Thymus (tissue), 11 donors: ENCODE results near the gene CPM. TPM values are rescaled to one million over a fixed set of nuclear protein-coding genes. Genes with fewer than 3 reads are reported as not detected.
"Not testable (repeated sequence)": the region's sequence is repeated elsewhere in the genome, so short reads cannot be mapped to it uniquely, and the experiment has no call there.

Source experiments
- DNase-seq, 9 donors: peaks; one replicate each; pipeline ENCODE4 v3.0.0-alpha.2; 2013; ENCODE audit warnings: low spot score in 9 of 9, low read depth in 6 of 9, missing footprints in 1 of 9
- H3K27ac ChIP-seq, 2 donors: one replicate each; pipeline ENCODE4 v1.5.1; 2013; ENCODE audit warnings: control low read depth in 1 of 2, low read depth in 1 of 2, low read length in 1 of 2, mild to moderate bottlenecking in 1 of 2, moderate library complexity in 1 of 2
- H3K27me3 ChIP-seq, 2 donors: one replicate each; pipeline ENCODE4 v1.5.1; 2013; ENCODE audit warnings: low read length in 1 of 2; ENCODE audit not compliant: control insufficient read depth in 2 of 2, insufficient read depth in 1 of 2
- H3K36me3 ChIP-seq, 2 donors: one replicate each; pipeline ENCODE4 v1.5.1; 2013; ENCODE audit warnings: low read length in 1 of 2, mild to moderate bottlenecking in 1 of 2, moderate library complexity in 1 of 2; ENCODE audit not compliant: control insufficient read depth in 2 of 2, insufficient read depth in 2 of 2
- H3K4me1 ChIP-seq, 2 donors: one replicate each; pipeline ENCODE4 v1.5.1; 2013; ENCODE audit warnings: low read length in 2 of 2; ENCODE audit not compliant: control insufficient read depth in 2 of 2, insufficient read depth in 2 of 2
- H3K4me3 ChIP-seq, 2 donors: one replicate each; pipeline ENCODE4 v1.5.1; 2013; ENCODE audit warnings: low read length in 2 of 2, control low read depth in 1 of 2, mild to moderate bottlenecking in 1 of 2
- H3K9me3 ChIP-seq, 2 donors: one replicate each; pipeline ENCODE4 v1.5.1; 2013; ENCODE audit warnings: low read length in 1 of 2, mild to moderate bottlenecking in 1 of 2; ENCODE audit not compliant: control insufficient read depth in 2 of 2, insufficient read depth in 1 of 2
- WGBS: extraction: QIAGEN DNeasy Blood & Tissue Kit; methylation state at CpG from one replicate; pipeline ENCODE4 v1.1.7; 2013; 5-methylcytosine and 5-hydroxymethylcytosine counted together
- polyA plus RNA-seq: library from polyadenylated mRNA; stranded (reverse); fragments of 200-250 nt; gene quantifications from one replicate; pipeline ENCODE4 v1.2.3, GENCODE V29; 2013
- total RNA-seq: library from RNA; stranded (reverse); fragments of 120-200 nt; gene quantifications from one replicate; pipeline ENCODE4 v1.2.4, GENCODE V29; 2013
- donor health status: healthy.

Gene CPM
- total and polyA plus RNA-seq, 2 donors, result 2.7 to 11.4 TPM

DNA sequence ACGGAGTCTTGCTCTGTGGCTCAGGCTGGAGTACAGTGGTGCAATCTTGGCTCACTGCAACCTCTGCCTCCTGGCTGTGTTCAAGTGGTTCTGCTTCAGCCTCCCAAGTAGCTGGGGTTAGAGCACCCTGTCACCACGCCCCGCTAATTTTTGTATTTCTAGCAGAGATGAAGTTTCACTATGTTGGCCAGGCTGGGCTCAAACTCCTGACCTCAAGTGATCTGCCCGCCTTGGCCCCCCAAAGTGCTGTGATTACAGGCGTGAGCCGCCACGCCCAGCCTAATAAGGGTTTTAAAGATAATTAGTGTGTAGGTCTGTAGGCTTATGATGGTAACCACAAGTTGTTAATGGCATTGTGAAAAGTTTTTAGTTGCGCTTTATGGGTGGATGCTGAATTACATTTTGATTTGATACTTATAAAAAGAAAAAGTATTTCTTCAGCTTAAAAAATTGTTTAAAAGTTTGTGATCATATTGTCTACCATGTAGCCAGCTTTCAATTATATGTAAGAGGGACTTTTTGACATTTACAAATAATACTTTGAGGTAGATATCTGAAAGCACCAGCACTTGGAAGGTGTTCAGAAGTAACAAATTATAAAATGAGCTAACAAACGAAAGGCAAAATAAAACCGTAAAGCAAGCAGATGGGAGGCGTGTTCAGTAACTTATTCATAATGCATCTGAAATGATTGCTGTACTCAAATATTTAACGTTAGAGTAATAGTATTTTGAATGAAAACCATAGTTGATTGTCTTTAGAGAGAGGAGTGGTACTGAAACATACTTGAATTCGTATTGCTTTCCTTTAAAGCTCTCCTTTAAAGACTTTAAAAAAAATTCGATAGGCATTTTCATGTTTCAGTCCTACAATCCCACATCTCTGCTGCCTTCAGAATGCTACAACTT lies 87.9 kb downstream of the CPM start:
- no peak overlapping the region for H3K4me3 ChIP-seq
- H3K4me1 ChIP-seq, result no peaks in the 10 kb centered on the region
- no peaks in the 10 kb centered on the region for H3K9me3 ChIP-seq
- H3K27ac ChIP-seq, result no peak overlapping the region
- DNase-seq, result no peak
- 98% methylated on average over 14 of the region's 14 CpGs for WGBS
- peaks cover 24 to 51% of the 10 kb centered on the region in 2 donors for H3K36me3 ChIP-seq
- no peaks in the 10 kb centered on the region for H3K27me3 ChIP-seq

DNA sequence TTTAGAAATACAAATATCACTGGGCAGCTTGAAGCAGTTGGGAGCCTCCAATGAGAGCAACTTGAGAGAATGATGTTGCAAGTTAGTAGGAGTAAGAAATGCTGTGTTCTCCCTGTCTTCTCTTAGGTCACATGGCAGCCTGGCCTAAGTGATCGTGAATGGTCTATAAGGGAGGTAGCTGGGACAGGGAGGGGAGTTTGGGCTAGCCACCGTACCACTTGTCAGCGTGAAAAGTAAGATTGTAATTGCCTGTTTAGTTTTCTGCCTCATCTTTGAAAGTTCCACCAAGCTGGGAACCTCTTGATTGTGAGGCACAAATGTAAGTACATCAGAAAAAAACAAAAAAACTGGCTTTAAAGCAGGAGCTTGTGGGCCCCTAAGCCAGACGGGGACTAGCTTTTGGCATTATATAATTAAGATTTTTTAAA lies 88.6 kb downstream of the CPM start:
- no peaks in the 10 kb centered on the region for H3K27me3 ChIP-seq
- no peaks in the 10 kb centered on the region for H3K4me1 ChIP-seq
- no peaks in the 10 kb centered on the region for H3K9me3 ChIP-seq
- peak overlapping the region in 1 of 2 donors; percentile 40 for H3K27ac ChIP-seq
- WGBS, result 97% methylated on average over 4 of the region's 4 CpGs
- no peak for DNase-seq
- peaks cover 28 to 57% of the 10 kb centered on the region in 2 donors for H3K36me3 ChIP-seq
- no peak overlapping the region for H3K4me3 ChIP-seq

DNA sequence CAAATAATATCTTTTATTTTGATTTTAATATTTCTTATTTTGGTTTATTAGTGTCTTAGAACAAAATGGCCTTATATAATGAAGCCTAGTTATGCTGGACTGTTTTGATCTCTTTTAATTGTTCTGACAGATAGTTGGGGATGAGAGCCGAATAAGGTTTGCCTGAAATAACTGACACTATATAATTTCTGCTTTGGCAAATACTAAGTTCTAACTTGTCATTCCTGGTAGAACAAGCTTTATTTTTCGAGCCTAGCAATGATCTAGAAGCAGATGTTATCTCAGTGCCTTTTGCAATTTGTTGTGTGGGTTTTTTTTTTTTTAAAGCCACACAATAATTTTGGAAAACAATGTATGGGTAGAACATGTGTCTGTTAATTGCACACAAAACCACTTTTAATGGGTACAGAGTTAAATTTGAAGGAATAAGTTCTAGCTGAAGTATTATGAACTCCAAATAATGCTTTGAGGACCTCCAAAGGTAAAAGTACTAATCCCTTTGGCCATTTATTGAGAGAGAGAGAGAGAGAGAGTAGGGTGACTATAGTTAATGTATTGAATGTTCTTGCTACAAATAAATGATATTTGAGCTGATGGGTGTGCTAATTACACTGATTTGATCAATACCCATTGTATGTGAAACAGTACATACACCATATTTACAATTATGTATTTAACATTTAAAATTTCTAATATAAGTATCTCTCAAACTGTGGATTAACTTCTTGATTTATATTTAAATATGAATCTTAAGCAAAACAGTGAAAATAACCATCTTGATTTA lies 90.0 kb downstream of the CPM start:
- no peak overlapping the region for H3K4me3 ChIP-seq
- no peaks in the 10 kb centered on the region for H3K9me3 ChIP-seq
- H3K27me3 ChIP-seq, result no peaks in the 10 kb centered on the region
- WGBS, result 84% methylated on average over 2 of the region's 2 CpGs
- no peak overlapping the region for H3K27ac ChIP-seq
- peaks cover 38 to 68% of the 10 kb centered on the region in 2 donors for H3K36me3 ChIP-seq
- no peak for DNase-seq
- no peaks in the 10 kb centered on the region for H3K4me1 ChIP-seq

DNA sequence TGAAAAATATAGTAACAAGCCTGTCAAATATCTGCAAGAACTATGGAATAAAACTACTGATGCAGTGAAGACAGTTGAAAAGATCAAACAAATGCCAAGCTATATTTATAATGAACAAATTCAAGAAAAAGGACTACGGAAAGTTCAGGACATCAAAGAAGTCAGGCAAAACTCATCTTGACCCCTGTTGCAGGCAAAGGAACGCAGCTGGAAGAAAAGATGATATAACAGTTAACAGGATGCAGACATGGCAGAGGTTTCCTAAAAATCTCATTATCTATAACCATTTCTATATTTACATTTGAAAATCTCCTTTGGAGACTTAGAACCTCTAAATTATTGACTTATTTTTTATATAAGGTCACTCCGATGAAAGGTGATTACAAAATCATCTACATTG lies 90.8 kb downstream of the CPM start:
- no peak for DNase-seq
- H3K36me3 ChIP-seq, result peaks cover 41 to 74% of the 10 kb centered on the region in 2 donors
- no peak overlapping the region for H3K4me3 ChIP-seq
- H3K27me3 ChIP-seq, result no peaks in the 10 kb centered on the region
- H3K27ac ChIP-seq, result no peak overlapping the region
- H3K4me1 ChIP-seq, result no peaks in the 10 kb centered on the region
- H3K9me3 ChIP-seq, result no peaks in the 10 kb centered on the region
- WGBS, result over 99% methylated on average over 3 of the region's 3 CpGs

DNA sequence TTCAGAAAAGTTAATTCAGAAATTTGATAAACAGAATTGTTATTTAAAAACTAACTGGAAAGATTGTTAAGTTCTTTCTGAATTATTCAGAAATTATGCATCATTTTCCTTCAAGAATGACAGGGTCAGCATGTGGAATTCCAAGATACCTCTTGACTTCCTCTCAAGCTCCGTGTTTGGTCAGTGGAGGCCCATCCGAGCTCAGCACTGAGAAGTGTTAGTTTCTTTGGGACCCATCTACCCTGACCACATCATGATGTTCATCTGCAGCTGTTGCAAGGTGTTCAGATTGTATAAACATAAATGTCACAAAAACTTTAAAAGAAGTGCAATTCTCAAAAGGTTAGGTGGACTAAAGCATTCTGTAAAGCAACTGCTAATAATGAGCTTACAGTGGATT lies 91.3 kb downstream of the CPM start:
- no peak overlapping the region for H3K27ac ChIP-seq
- H3K9me3 ChIP-seq, result no peaks in the 10 kb centered on the region
- H3K27me3 ChIP-seq, result no peaks in the 10 kb centered on the region
- H3K4me1 ChIP-seq, result no peaks in the 10 kb centered on the region
- WGBS, result 100% methylated on average over 2 of the region's 2 CpGs
- DNase-seq, result no peak
- peaks cover 46 to 78% of the 10 kb centered on the region in 2 donors for H3K36me3 ChIP-seq
- no peak overlapping the region for H3K4me3 ChIP-seq

DNA sequence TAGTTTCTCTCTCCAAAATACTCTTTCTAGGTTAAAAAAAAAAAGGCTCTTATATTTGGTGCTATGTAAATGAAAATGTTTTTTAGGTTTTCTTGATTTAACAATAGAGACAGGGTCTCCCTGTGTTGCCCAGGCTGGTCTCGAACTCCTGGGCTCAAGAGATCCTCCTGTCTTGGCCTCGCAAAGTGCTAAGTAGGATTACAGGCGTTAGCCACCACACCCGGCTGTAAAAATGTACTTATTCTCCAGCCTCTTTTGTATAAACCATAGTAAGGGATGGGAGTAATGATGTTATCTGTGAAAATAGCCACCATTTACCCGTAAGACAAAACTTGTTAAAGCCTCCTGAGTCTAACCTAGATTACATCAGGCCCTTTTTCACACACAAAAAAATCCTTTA lies 91.8 kb downstream of the CPM start:
- DNase-seq, result not testable (repeated sequence)
- H3K36me3 ChIP-seq, result peaks cover 46 to 82% of the 10 kb centered on the region in 2 donors

DNA sequence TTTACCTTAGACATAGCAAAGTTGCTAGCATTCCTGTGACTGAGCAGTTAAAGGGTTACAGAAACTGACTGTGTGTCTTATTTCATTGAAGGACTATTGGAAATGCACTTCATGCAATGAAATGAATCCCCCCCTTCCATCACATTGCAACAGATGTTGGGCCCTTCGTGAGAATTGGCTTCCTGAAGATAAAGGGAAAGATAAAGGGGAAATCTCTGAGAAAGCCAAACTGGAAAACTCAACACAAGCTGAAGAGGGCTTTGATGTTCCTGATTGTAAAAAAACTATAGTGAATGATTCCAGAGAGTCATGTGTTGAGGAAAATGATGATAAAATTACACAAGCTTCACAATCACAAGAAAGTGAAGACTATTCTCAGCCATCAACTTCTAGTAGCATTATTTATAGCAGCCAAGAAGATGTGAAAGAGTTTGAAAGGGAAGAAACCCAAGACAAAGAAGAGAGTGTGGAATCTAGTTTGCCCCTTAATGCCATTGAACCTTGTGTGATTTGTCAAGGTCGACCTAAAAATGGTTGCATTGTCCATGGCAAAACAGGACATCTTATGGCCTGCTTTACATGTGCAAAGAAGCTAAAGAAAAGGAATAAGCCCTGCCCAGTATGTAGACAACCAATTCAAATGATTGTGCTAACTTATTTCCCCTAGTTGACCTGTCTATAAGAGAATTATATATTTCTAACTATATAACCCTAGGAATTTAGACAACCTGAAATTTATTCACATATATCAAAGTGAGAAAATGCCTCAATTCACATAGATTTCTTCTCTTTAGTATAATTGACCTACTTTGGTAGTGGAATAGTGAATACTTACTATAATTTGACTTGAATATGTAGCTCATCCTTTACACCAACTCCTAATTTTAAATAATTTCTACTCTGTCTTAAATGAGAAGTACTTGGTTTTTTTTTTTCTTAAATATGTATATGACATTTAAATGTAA lies 93.5 kb downstream of the CPM start:
- H3K4me3 ChIP-seq, result no peak overlapping the region
- 91% methylated on average over 2 of the region's 2 CpGs for WGBS
- DNase-seq, result no peak
- H3K36me3 ChIP-seq, result peaks cover 51 to 81% of the 10 kb centered on the region in 2 donors
- no peaks in the 10 kb centered on the region for H3K9me3 ChIP-seq
- H3K27me3 ChIP-seq, result no peaks in the 10 kb centered on the region
- no peak overlapping the region for H3K27ac ChIP-seq
- no peaks in the 10 kb centered on the region for H3K4me1 ChIP-seq

More for the DNA sequence above, 91.8 kb downstream of the CPM start:
- not testable (repeated sequence) for H3K9me3 ChIP-seq, H3K27ac ChIP-seq, H3K4me3 ChIP-seq, H3K27me3 ChIP-seq, H3K4me1 ChIP-seq
- WGBS, result 98% methylated on average over 5 of the region's 5 CpGs

DNA sequence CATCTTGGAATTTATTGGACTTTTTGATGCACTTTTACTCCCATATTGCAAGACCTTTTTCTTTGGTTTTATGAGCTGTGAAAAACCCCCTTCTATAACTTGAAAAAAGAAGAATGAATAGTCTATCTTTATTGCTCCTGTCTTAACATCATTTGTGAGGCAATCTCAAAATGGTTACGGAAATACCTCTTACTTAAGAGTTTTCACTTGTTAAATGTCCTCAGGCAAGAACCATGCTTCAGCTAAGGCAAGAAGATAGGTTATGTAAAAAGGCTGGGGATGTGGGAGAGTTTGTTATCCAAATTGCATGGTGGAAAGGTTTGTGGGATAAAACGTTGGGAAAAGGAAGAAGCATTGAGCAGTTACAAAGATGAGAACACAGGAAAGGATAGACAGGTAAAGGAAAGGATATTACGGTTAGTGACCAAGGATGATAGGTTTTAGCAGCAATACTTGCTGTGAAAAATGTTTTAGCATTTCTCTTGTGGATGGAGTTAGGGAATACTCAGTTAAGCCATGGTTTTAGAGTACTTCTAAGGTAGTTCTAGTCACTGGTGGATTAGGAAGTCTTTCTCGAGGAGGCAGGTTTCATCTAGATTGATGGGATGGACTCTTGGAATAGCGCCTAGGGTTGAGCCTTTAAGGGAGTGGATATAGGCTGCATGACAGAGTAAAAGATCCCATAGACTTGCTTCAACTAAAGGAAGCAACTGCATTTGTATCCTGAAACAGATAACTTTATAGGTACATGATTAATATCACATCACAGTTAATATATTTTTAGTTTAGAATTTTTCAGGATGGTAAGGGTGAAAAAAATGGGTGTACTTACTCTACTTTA lies 94.7 kb downstream of the CPM start:
- H3K4me1 ChIP-seq, result no peaks in the 10 kb centered on the region
- no peak overlapping the region for H3K4me3 ChIP-seq
- no peaks in the 10 kb centered on the region for H3K27me3 ChIP-seq
- WGBS, result 96% methylated on average over 5 of the region's 5 CpGs
- DNase-seq, result no peak
- peaks cover 55 to 81% of the 10 kb centered on the region in 2 donors for H3K36me3 ChIP-seq
- no peaks in the 10 kb centered on the region for H3K9me3 ChIP-seq
- no peak overlapping the region for H3K27ac ChIP-seq
